SJSA1 (cell line): ENCODE results near the gene AK5. TPM values are rescaled to one million over a fixed set of nuclear protein-coding genes. Genes with fewer than 3 reads are reported as not detected.
A peak's percentile ranks its signal among the peaks of the same experiment; 100 is the strongest.

ENCODE experiments used
- DNase-seq, 2 experiments: peaks; one replicate each; pipeline ENCODE4 v3.0.0-alpha.2; 2015 to 2020; ENCODE audit warnings: low spot score in 2 of 2, low read depth in 1 of 2
- H3K27ac ChIP-seq: fragments of 250-450 bp; sonication (Bioruptor Pico); 2 replicates; pipeline ENCODE4 v1.5.1; 2020; ENCODE audit warnings: mild to moderate bottlenecking, moderate library complexity
- H3K27me3 ChIP-seq: fragments of 250-450 bp; sonication (Bioruptor Pico); replicated peaks from 2 replicates; pipeline ENCODE4 v1.5.1; 2020; ENCODE audit warnings: mild to moderate bottlenecking, moderate library complexity
- H3K36me3 ChIP-seq: fragments of 250-450 bp; sonication (Bioruptor Pico); 2 replicates; pipeline ENCODE4 v1.5.1; 2020; ENCODE audit warnings: mild to moderate bottlenecking
- H3K4me1 ChIP-seq: fragments of 250-450 bp; sonication (Bioruptor Pico); replicated peaks from 2 replicates; pipeline ENCODE4 v1.6.1; 2021; ENCODE audit warnings: mild to moderate bottlenecking
- H3K4me3 ChIP-seq: fragments of 250-450 bp; sonication (Bioruptor Pico); 2 replicates; pipeline ENCODE4 v1.5.1; 2020; ENCODE audit warnings: mild to moderate bottlenecking
- H3K9me3 ChIP-seq: fragments of 250-450 bp; sonication (Bioruptor Pico); replicated peaks from 2 replicates; pipeline ENCODE4 v1.5.1; 2020; ENCODE audit warnings: mild to moderate bottlenecking
- total RNA-seq: library from RNA; depleted of rRNA; stranded (reverse); fragments of >200 nt; shearing (Covaris generic); gene quantifications from 2 replicates; pipeline ENCODE4 v1.2.3, GENCODE V29; 2014

The AK5 gene
- total RNA-seq, 1 experiment from 2014 or later: 1.4 TPM

DNA sequence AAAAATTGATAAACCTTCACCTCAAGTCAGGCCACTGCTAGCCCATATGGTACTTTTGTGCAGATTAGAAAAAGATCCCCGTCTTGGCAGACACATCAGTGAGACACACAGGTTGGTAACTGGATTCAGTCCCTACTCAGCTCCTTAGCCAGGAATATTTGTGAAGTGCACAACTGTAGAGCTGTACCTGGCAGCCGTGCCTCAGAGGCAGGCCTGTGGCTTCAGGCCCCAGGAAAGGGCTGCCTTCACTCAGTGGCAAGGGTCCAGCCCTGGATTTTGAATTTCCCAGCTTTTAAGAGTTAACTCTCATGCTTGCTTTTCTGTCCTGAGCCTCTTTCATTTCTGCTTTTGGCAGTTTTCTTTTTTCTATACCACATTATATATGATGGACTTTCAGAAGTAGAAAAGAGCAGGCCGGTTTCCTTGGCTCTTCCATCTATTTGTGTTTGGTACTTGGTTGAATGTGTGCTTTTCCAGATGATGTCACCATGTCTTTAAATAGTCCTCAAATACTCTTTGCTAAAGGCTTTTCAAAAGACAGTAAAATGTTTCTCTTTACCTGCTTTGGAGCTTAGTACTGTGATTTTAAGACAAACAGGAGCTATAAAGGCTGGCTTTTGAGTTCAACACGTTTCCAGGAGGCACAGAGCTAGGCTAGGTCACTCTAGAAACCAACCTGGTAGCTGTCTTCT, 186.6 kb downstream of the AK5 start:
- H3K4me3 ChIP-seq: no peak overlapping the region
- no peaks in the 10 kb centered on the region for H3K36me3 ChIP-seq
- H3K4me1 ChIP-seq: peaks cover 9% of the 10 kb centered on the region
- H3K27me3 ChIP-seq: no peaks in the 10 kb centered on the region
- no peak overlapping the region for H3K27ac ChIP-seq
- DNase-seq: no peak
- H3K9me3 ChIP-seq: no peaks in the 10 kb centered on the region

DNA sequence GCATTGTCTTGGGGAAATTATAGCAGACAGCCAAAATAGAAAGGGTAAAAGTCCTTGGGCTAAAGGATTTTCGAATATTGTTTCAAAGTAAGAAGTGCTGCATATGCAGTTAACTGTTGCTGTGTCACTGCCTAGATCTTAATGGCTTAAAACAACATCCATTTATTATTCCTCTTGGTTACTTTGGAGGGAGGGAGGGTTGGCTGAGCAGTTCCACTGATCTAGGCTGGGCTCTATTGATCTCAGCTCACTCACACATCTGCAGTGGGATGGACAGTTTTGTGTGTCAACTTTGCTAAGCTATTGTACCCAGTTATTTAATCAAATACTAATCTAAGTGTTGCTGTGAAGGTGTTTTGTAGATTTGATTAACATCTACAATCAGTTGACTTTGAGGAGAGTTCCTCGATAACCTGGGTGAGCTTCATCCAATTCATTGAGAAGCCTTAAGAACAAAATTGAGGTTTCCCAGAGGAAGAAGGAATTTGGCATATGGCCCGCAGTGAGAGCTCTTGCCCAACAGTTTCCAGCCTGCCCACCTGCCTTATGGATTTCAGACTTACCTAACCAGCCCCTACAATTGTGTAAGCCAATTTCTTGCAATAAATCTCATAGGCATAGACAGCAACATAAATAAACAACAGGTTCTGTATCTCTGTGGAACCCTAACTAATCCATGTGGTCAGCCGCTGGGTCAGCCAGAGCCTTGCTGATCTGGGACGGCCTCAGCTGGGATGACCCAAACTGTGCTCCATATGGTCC, 187.3 kb downstream of the AK5 start:
- Histone ChIP-seq H3K4me1 (peaks cover 16% of the 10 kb centered on the region), H3K4me3 (no peak overlapping the region), H3K36me3 (no peaks in the 10 kb centered on the region), H3K27me3 (no peaks in the 10 kb centered on the region), H3K9me3 (no peaks in the 10 kb centered on the region), H3K27ac (no peak overlapping the region)
- no peak for DNase-seq

GRCh38 chr1:77471691-77472090, 189.9 kb downstream of the AK5 start:
- H3K27me3 ChIP-seq: no peaks in the 10 kb centered on the region
- no peak for DNase-seq
- peaks cover 20% of the 10 kb centered on the region for H3K4me1 ChIP-seq
- H3K9me3 ChIP-seq: no peaks in the 10 kb centered on the region
- H3K36me3 ChIP-seq: no peaks in the 10 kb centered on the region
- H3K4me3 ChIP-seq: no peak overlapping the region
- H3K27ac ChIP-seq: no peak overlapping the region

GRCh38 chr1:77473690-77474089, 191.9 kb downstream of the AK5 start:
- peak overlapping the region; percentile 11; the same call in 1 of the 2 replicates for H3K27ac ChIP-seq
- peaks cover 18% of the 10 kb centered on the region for H3K4me1 ChIP-seq
- H3K36me3 ChIP-seq: no peaks in the 10 kb centered on the region
- no peaks in the 10 kb centered on the region for H3K9me3 ChIP-seq
- H3K4me3 ChIP-seq: no peak overlapping the region
- DNase-seq: peak; percentile 74 to 85
- H3K27me3 ChIP-seq: no peaks in the 10 kb centered on the region

GRCh38 chr1:77475641-77476040, 193.8 kb downstream of the AK5 start:
- Histone ChIP-seq H3K4me1 (peaks cover 14% of the 10 kb centered on the region), H3K4me3 (no peak overlapping the region), H3K9me3 (no peaks in the 10 kb centered on the region), H3K27me3 (no peaks in the 10 kb centered on the region), H3K27ac (no peak overlapping the region), H3K36me3 (no peaks in the 10 kb centered on the region)
- no peak for DNase-seq

DNA sequence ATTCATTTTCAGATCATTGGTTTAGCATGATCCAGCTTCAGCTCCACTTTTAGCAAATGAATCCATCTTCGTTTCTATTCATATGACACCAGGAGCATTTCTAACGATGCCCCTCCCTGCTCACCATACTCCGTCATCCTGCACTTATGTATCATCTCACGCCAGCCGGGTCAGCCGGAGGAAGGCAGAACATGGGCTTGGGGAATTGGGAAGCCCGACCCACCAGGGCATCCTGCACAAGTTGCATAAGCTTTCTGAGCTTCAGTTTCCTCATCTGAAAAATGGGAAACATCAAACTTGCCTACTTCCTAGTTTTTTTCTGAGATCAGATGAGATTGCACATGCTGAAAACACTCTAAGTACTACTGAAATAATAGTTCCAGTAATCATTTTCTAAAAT, 194.7 kb downstream of the AK5 start:
- no peak for DNase-seq
- Histone ChIP-seq H3K27ac (no peak overlapping the region), H3K27me3 (no peaks in the 10 kb centered on the region), H3K4me3 (no peak overlapping the region), H3K36me3 (no peaks in the 10 kb centered on the region), H3K4me1 (peaks cover 14% of the 10 kb centered on the region), H3K9me3 (no peaks in the 10 kb centered on the region)

- Histone ChIP-seq H3K27ac (no peak overlapping the region), H3K27me3 (no peaks in the 10 kb centered on the region), H3K9me3 (no peaks in the 10 kb centered on the region), H3K36me3 (no peaks in the 10 kb centered on the region), H3K4me3 (no peak overlapping the region), H3K4me1 (no peaks in the 10 kb centered on the region)
- no peak for DNase-seq
Measured at GRCh38 chr1:77484334-77484733, 202.5 kb downstream of the AK5 start.

DNA sequence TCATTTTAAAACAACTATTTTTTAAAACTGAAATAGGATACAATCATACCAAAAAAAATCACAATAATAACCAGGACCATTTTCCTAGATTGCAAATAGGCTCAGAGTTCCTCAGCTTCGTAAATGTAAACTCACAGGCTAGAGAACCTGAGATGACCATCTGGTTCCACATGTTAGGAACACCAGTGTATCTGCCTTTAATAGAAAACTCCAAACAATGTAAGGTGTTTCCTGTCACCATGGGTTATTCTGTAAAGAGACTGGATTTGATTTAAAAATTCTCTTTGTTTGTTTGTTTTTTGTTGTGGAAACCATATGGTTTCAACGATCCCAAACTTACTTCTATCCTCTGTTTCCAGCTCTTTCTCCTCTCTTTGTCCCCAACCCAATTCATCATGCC, 203.1 kb downstream of the AK5 start:
- no peaks in the 10 kb centered on the region for H3K27me3 ChIP-seq
- no peaks in the 10 kb centered on the region for H3K36me3 ChIP-seq
- no peaks in the 10 kb centered on the region for H3K9me3 ChIP-seq
- 0 out of 2 replicates have a peak, but pooled peaks cover under 1% of the 10 kb centered on the region for H3K4me1 ChIP-seq
- H3K27ac ChIP-seq: no peak overlapping the region
- H3K4me3 ChIP-seq: no peak overlapping the region
- DNase-seq: no peak

DNA sequence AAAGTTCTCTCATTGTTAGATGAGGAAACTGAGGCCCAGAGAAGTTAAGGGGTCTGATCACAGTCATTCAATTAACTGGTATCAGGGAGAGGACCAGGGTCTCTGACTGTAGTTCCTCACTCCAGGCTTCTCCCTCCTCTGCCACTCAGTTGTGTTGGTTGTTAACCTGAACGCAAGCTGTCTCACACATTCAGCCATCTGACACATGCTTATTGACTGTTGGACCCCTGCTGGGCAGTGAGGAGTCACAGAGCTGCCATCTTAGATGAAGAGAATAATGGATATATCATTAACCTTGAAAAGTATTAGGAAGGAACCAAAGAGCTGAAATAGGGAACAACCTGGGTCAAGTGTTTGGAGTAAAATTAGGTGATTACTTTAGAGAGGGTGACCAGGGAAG, 205.8 kb downstream of the AK5 start:
- H3K27me3 ChIP-seq: no peaks in the 10 kb centered on the region
- no peaks in the 10 kb centered on the region for H3K36me3 ChIP-seq
- DNase-seq: no peak
- H3K4me3 ChIP-seq: no peak overlapping the region
- peaks cover 4% of the 10 kb centered on the region; the same call in 1 of the 2 replicates for H3K4me1 ChIP-seq
- no peaks in the 10 kb centered on the region for H3K9me3 ChIP-seq
- no peak overlapping the region for H3K27ac ChIP-seq

DNA sequence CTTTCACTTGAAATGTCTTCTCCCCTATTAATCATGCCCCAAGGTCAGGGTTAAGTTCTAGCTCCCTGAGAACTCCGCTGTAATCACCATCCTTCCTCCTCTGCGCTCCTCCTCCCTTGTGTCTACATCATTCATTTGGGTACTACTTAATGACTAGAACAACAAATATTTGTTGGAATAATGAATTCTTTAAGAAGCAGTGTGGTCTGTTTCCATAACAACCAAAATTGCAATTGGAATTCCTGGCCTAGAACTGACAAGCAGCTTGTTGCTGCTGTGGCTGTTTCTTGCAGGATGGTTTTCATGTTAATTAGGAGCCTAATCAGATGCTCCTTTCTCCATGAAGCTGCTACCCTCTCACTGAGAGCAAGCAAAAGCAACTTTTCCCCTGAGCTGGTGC, 208.1 kb downstream of the AK5 start:
- Histone ChIP-seq H3K27me3 (no peaks in the 10 kb centered on the region), H3K4me1 (peaks cover 4% of the 10 kb centered on the region; the same call in 1 of the 2 replicates), H3K27ac (no peak overlapping the region), H3K36me3 (no peaks in the 10 kb centered on the region), H3K4me3 (no peak overlapping the region), H3K9me3 (no peaks in the 10 kb centered on the region)
- no peak for DNase-seq

GRCh38 chr1:77494026-77494425, 212.2 kb downstream of the AK5 start:
- no peak overlapping the region for H3K27ac ChIP-seq
- no peaks in the 10 kb centered on the region for H3K27me3 ChIP-seq
- peaks cover 4% of the 10 kb centered on the region; the same call in 1 of the 2 replicates for H3K4me1 ChIP-seq
- H3K9me3 ChIP-seq: 0 out of 2 replicates have a peak, but pooled peaks cover 3% of the 10 kb centered on the region
- H3K36me3 ChIP-seq: no peaks in the 10 kb centered on the region
- no peak for DNase-seq
- no peak overlapping the region for H3K4me3 ChIP-seq

DNA sequence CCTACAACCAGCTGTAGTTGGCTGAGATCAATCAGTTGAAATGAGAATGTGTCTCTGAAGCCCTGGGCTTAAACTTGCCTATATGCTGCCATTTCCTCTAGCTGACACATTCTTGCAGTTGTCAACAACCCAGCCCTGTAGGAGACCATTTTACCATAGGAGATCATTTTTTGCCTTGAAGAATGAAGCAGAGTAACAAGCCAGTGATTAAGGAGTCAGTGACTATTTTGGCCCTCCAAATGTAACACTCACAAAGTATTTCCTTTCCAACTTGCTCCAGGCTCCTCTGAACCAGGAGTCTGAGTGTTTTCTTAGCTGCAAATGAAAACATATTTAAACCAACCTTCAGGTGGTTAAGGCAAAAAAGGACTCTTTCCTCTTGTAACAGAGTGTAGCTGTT, 217.1 kb downstream of the AK5 start:
- Histone ChIP-seq H3K27me3 (no peaks in the 10 kb centered on the region), H3K36me3 (no peaks in the 10 kb centered on the region), H3K27ac (no peak overlapping the region), H3K4me3 (no peak overlapping the region), H3K9me3 (0 out of 2 replicates have a peak, but pooled peaks cover 3% of the 10 kb centered on the region), H3K4me1 (no peaks in the 10 kb centered on the region)
- no peak for DNase-seq

DNA sequence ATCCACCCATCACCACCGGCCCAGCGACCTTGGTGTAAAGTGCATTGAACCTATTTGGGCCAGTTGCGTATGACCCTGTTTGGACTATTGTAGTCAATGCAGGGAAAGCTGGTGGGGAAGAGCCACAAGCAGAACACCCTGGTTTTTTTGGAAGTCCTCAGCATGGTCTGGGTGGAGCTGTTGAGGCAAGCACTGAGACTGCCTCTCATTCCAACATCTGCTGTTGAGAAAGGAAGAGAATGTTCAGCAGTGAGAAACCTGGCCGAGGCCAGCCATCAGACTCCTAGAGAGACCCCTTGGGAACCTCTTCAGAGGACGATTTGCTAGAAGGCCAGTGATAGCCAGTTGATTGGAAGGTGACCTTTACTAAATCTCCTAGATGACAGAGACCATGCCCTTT, 217.6 kb downstream of the AK5 start:
- Histone ChIP-seq H3K27me3 (no peaks in the 10 kb centered on the region), H3K4me3 (no peak overlapping the region), H3K27ac (no peak overlapping the region), H3K4me1 (no peaks in the 10 kb centered on the region), H3K36me3 (no peaks in the 10 kb centered on the region), H3K9me3 (0 out of 2 replicates have a peak, but pooled peaks cover 3% of the 10 kb centered on the region)
- no peak for DNase-seq

DNA sequence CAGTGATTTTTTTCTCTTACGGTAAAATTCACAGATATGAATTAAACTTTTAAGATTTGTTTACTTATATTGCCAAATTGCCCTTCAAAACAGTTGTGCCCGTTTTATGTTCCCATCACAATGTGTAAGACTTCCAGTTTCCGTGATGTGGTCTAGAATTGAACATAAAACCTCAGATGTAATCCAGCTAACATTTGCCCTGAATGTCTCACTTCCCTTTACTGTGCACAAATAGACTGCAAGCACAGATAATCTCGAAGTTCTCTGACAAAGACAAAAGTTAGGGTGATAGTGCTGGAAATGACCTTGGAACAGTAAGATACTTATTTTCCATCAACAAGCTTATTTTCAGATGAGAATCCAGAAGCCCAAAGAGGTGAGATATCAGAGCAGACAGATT, 223.2 kb downstream of the AK5 start:
- H3K27ac ChIP-seq: no peak overlapping the region
- H3K27me3 ChIP-seq: no peaks in the 10 kb centered on the region
- H3K36me3 ChIP-seq: no peaks in the 10 kb centered on the region
- H3K9me3 ChIP-seq: no peaks in the 10 kb centered on the region
- H3K4me1 ChIP-seq: no peaks in the 10 kb centered on the region
- DNase-seq: no peak
- no peak overlapping the region for H3K4me3 ChIP-seq
